Gastroesophageal sphincter (tissue), 4 donors: Measurements from ENCODE around the gene TNIP1. TPM values are rescaled to one million over a fixed set of nuclear protein-coding genes. Genes with fewer than 3 reads are reported as not detected.

ENCODE experiments used
- ATAC-seq: fragments of 150-250 bp; one replicate; pipeline ENCODE4 v1.9.1; 2016; ENCODE audit warnings: mild to moderate bottlenecking, moderate library complexity
- H3K27ac ChIP-seq, 4 donors: fragments of 200-600 bp; sonication (generic) in 3 of 4; 1 replicate in 3 of 4; 2 replicates in 1 of 4; pipeline ENCODE4 v1.5.1; 2016 to 2019
- H3K27me3 ChIP-seq: fragments of 200-600 bp; sonication (generic); one replicate; pipeline ENCODE4 v1.5.1; 2019
- H3K36me3 ChIP-seq, 2 donors: fragments of 200-600 bp; sonication (generic); one replicate each; pipeline ENCODE4 v1.5.1; 2019; ENCODE audit warnings: control low read depth in 1 of 2
- H3K4me1 ChIP-seq, 3 donors: fragments of 200-600 bp; sonication (generic); 1 replicate in 2 of 3; 2 replicates in 1 of 3; pipeline ENCODE4 v1.5.1; 2016 to 2019; ENCODE audit warnings: control low read depth in 2 of 3
- H3K4me3 ChIP-seq, 2 donors: fragments of 200-600 bp; sonication (generic); one replicate each; pipeline ENCODE4 v1.5.1; 2019; ENCODE audit warnings: mild to moderate bottlenecking in 1 of 2, moderate library complexity in 1 of 2
- H3K9me3 ChIP-seq, 3 donors: fragments of 200-600 bp; sonication (generic); one replicate each; pipeline ENCODE4 v1.5.1; 2017 to 2019; ENCODE audit warnings: control low read depth in 2 of 3
- CTCF ChIP-seq, 4 experiments: fragments of 200-600 bp in 2 of 4; fragments of 450-650 bp in 2 of 4; sonication (generic) in 1 of 4; IDR thresholded peaks; one replicate each; pipeline ENCODE4 v1.5.1; 2017 to 2019; ENCODE audit warnings: antibody characterized with exemption in 4 of 4, mild to moderate bottlenecking in 2 of 4, moderate library complexity in 2 of 4
- EP300 ChIP-seq: sonication (generic); formaldehyde crosslinking; IDR thresholded peaks from one replicate; pipeline ENCODE4 v1.6.1; 2017; ENCODE audit warnings: antibody characterized with exemption, mild to moderate bottlenecking
- POLR2A ChIP-seq, 2 donors: fragments of 450-650 bp; IDR thresholded peaks; one replicate each; pipeline ENCODE4 v1.6.1; 2017; ENCODE audit warnings: antibody characterized with exemption in 2 of 2, mild to moderate bottlenecking in 2 of 2, moderate library complexity in 1 of 2
- POLR2AphosphoS5 ChIP-seq: sonication (generic); formaldehyde crosslinking; IDR thresholded peaks from one replicate; pipeline ENCODE4 v1.6.1; 2017; ENCODE audit warnings: antibody characterized with exemption
- WGBS, 2 donors: methylation state at CpG; one replicate each; pipeline ENCODE4 v1.1.5; 2018; ENCODE audit warnings: low coverage in 1 of 2; 5-methylcytosine and 5-hydroxymethylcytosine counted together
- total RNA-seq, 4 donors: library from RNA; depleted of rRNA; stranded (reverse); fragments of >200 nt; gene quantifications; one replicate each; pipeline ENCODE4 v1.1.0, GENCODE V29; 2016

Gene TNIP1
- total RNA-seq, 4 donors from 2014 or later, result 74.2 to 142 (median 97.9) TPM

- Histone ChIP-seq H3K4me3 (no peak overlapping the region), H3K9me3 (no peaks in the 10 kb centered on the region), H3K36me3 (peaks cover 0 to 11% of the 10 kb centered on the region in 2 donors), H3K27me3 (no peaks in the 10 kb centered on the region), H3K27ac (no peak overlapping the region), H3K4me1 (peaks cover 0 to 76% (median 36%) of the 10 kb centered on the region in 3 donors)
- WGBS, 2 donors, result 97 to 100% methylated on average over 2 of the region's 2 CpGs
- ATAC-seq, result no peak
- no peak for TF ChIP-seq CTCF (IDR thresholded peaks at IDR 0.05)
- no peak for TF ChIP-seq POLR2A (IDR thresholded peaks at IDR 0.05)
- TF ChIP-seq POLR2AphosphoS5, result no peak
- no peak for TF ChIP-seq EP300
Observed at GRCh38 chr5:151073280-151073679, 7.6 kb downstream of the TNIP1 start.

- TF ChIP-seq CTCF (IDR thresholded peaks at IDR 0.05) (no peak), POLR2A (IDR thresholded peaks at IDR 0.05) (no peak), EP300 (no peak), POLR2AphosphoS5 (no peak)
- Histone ChIP-seq H3K9me3 (no peaks in the 10 kb centered on the region), H3K27me3 (no peaks in the 10 kb centered on the region), H3K36me3 (peaks cover 0 to 4% of the 10 kb centered on the region in 2 donors), H3K4me1 (peaks cover 0 to 76% (median 42%) of the 10 kb centered on the region in 3 donors), H3K27ac (peak overlapping the region in 1 of 4 donors; percentile 43), H3K4me3 (no peak overlapping the region)
- no peak for ATAC-seq
- WGBS, 2 donors, result 73 to 85% methylated on average over 2 to 4 of the region's 5 CpGs
Observed at GRCh38 chr5:151072630-151073025, 8.2 kb downstream of the TNIP1 start.

- H3K4me1 ChIP-seq, result peaks cover 0 to 76% (median 42%) of the 10 kb centered on the region in 3 donors
- no peaks in the 10 kb centered on the region for H3K9me3 ChIP-seq
- peak overlapping the region in 1 of 4 donors; percentile 43 for H3K27ac ChIP-seq
- no peaks in the 10 kb centered on the region for H3K27me3 ChIP-seq
- WGBS, 2 donors, result 78 to 84% methylated on average over 4 to 6 of the region's 10 CpGs
- H3K36me3 ChIP-seq, result peaks cover 0 to 6% of the 10 kb centered on the region in 2 donors
- peak; percentile 42 for ATAC-seq
- no peak overlapping the region for H3K4me3 ChIP-seq
- TF ChIP-seq EP300 (no peak), POLR2A (IDR thresholded peaks at IDR 0.05) (no peak), POLR2AphosphoS5 (no peak), CTCF (IDR thresholded peaks at IDR 0.05) (no peak)
Observed at GRCh38 chr5:151071848-151072629, 8.8 kb downstream of the TNIP1 start.

GRCh38 chr5:151071021-151071420 is 9.8 kb downstream of the TNIP1 start:
- Histone ChIP-seq H3K9me3 (no peaks in the 10 kb centered on the region), H3K4me3 (no peak overlapping the region), H3K36me3 (peaks cover 0 to 12% of the 10 kb centered on the region in 2 donors), H3K4me1 (peaks cover 0 to 77% (median 42%) of the 10 kb centered on the region in 3 donors), H3K27ac (no peak overlapping the region), H3K27me3 (no peaks in the 10 kb centered on the region)
- ATAC-seq, result no peak
- 90 to 100% methylated on average over 1 to 2 of the region's 4 CpGs for WGBS, 2 donors
- TF ChIP-seq POLR2AphosphoS5 (no peak), EP300 (no peak), POLR2A (IDR thresholded peaks at IDR 0.05) (no peak), CTCF (IDR thresholded peaks at IDR 0.05) (no peak)

- TF ChIP-seq POLR2A (IDR thresholded peaks at IDR 0.05) (no peak), EP300 (no peak), POLR2AphosphoS5 (no peak), CTCF (IDR thresholded peaks at IDR 0.05) (no peak)
- WGBS, 2 donors, result 71 to 100% methylated on average over 1 of the region's 2 CpGs
Observed at GRCh38 chr5:151070449-151070848, 10.4 kb downstream of the TNIP1 start.

More at GRCh38 chr5:151070449-151070848, 10.4 kb downstream of the TNIP1 start:
- H3K27ac ChIP-seq, result no peak overlapping the region
- H3K27me3 ChIP-seq, result no peaks in the 10 kb centered on the region
- no peak overlapping the region for H3K4me3 ChIP-seq
- H3K9me3 ChIP-seq, result no peaks in the 10 kb centered on the region
- no peak for ATAC-seq
- H3K36me3 ChIP-seq, result peaks cover 0 to 12% of the 10 kb centered on the region in 2 donors
- H3K4me1 ChIP-seq, result peaks cover 0 to 77% (median 42%) of the 10 kb centered on the region in 3 donors
